Measurements from ENCODE around the gene SORCS1.

- TF ChIP-seq CTCF (IDR thresholded peaks at IDR 0.05; ENCODE audit: low read length) (no peak), EZH2 (IDR thresholded peaks at IDR 0.05; ENCODE audit: borderline replicate concordance, low read length) (no peak)
These were observed 192.1 kb downstream of the SORCS1 start for GRCh38 chr10:106972381-106972780.
